Tibial nerve (tissue), 4 donors: ENCODE data around the gene RBM38.

Experiments used
- CTCF ChIP-seq, 5 experiments: fragments of 200-600 bp in 3 of 5; fragments of 450-650 bp in 2 of 5; sonication (generic) in 3 of 5; IDR thresholded peaks; one replicate each; pipeline ENCODE4 v1.5.1; 2016 to 2019; ENCODE audit warnings: antibody characterized with exemption in 5 of 5, mild to moderate bottlenecking in 3 of 5, moderate library complexity in 2 of 5
- EP300 ChIP-seq, 2 donors: sonication (generic); formaldehyde crosslinking; IDR thresholded peaks; one replicate each; pipeline ENCODE4 v1.6.1; 2017; ENCODE audit warnings: antibody characterized with exemption in 2 of 2, mild to moderate bottlenecking in 1 of 2
- POLR2A ChIP-seq, 2 donors: fragments of 450-650 bp; IDR thresholded peaks; one replicate each; pipeline ENCODE4 v1.6.1; 2017; ENCODE audit warnings: antibody characterized with exemption in 2 of 2, mild to moderate bottlenecking in 2 of 2, moderate library complexity in 2 of 2

- no peak for TF ChIP-seq CTCF (IDR thresholded peaks at IDR 0.05)
- no peak for TF ChIP-seq EP300 (IDR thresholded peaks at IDR 0.05)
- no peak for TF ChIP-seq POLR2A (IDR thresholded peaks at IDR 0.05)
Observed at GRCh38 chr20:57450931-57451330, 59.7 kb downstream of the RBM38 start.
